Stimulated activated CD8-positive, alpha-beta memory T cell treated with anti-CD3 and anti-CD28 coated beads, Interleukin-7, amount 100 ng/mL, for 24 hours (primary cell): ENCODE data around the gene CDK16.
"Not testable (repeated sequence)": the region's sequence is repeated elsewhere in the genome, so short reads cannot be mapped to it uniquely, and the experiment has no call there.

Source experiments
- DNase-seq: peaks from one replicate; pipeline ENCODE4 v3.0.0-alpha.2; 2020; ENCODE audit warnings: low read depth

The CDK16 gene

GRCh38 chrX:47250017-47250347 lies 31.5 kb downstream of the CDK16 start:
- DNase-seq, result no peak

GRCh38 chrX:47257620-47258019 lies 39.1 kb downstream of the CDK16 start:
- not testable (repeated sequence) for DNase-seq

DNA sequence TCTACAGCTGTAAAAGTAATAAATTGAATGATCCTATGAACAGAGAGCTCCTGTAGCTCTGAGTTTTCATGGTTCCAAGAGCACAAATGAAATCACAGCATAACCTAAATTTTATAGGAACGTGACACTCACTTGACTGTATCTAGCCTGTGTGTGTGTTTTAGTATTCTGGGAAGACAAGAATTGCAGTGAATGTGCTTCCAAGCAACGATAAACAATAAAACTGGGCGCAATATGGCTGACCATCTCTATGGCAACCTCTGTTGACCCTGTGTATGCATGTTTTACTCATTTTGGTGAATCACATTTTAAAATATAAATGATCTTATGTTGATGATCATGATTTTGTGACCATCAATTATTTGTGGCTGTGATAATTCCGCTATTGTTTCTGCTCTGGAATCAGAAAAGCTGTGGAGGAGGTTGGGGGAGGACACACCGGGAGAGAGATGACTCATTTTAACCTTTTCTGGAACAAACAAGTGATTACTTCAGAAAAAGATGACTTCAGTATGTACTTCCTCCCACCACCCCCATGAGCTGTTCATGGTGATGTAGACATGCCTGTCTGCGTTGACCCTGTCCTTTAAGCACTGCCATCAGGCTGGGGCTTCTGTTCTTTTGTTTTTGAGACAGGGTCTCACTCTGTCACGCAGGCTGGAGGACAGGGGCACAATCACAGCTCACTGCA lies 46.1 kb downstream of the CDK16 start:
- DNase-seq, result no peak

DNA sequence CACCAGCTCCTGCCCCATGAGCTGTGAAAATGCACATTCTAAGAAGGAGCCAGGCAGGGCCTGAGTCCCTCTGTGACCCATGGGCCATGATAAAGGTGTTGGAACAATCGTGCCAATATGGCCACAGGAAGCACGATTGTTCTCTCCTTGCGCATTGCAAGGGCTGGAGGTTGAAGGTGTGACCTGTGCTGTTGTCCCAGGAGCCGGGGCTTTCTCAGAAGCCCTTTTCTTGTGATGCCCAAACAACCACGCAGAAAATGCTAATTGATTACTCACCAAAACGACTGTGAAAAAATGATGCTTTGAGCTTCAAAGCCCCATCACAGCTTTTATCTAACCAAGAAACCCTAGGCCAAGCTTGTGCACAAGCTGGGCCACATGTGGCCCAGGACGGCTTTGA lies 48.2 kb downstream of the CDK16 start:
- no peak for DNase-seq

DNA sequence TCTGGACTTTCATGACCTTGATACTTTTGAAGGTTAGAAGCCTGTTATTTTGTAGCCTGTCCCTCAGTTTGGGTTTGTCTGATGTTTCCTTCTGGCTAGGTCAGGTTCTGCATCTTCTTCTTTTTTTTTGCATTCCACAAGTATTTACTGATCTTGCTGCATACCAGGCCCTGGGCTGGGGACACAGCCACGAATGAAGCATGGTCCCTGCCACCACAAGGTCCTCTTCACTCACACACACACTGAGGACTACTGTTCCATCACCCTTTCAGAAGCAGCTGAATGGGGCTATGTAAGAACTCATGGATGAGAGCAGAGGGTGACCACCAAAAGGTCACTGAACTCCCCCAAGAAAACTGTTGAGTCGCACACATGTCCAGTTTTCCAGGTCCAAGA lies 53.5 kb downstream of the CDK16 start:
- DNase-seq, result no peak

GRCh38 chrX:47273011-47273730 lies 54.7 kb downstream of the CDK16 start:
- DNase-seq, result no peak

- DNase-seq, result no peak
Measured at GRCh38 chrX:47278691-47279090, 60.2 kb downstream of the CDK16 start.
